Mucosa of gallbladder (tissue), 1 donor: ENCODE data around the gene HTT. TPM values are rescaled to one million over a fixed set of nuclear protein-coding genes. Genes with fewer than 3 reads are reported as not detected.
A peak's percentile ranks its signal among the peaks of the same experiment; 100 is the strongest.

ENCODE experiments used
- DNase-seq: peaks from one replicate; pipeline ENCODE4 v3.0.0-alpha.2; 2020; ENCODE audit warnings: low spot score
- total RNA-seq: library from RNA; stranded (reverse); gene quantifications from one replicate; pipeline ENCODE4 v1.2.1, GENCODE V29; 2021
- donor health status: DM: no; HTN: no; CAD: no.

Gene HTT
- total RNA-seq, 1 donor from 2014 or later: 51.6 TPM

GRCh38 chr4:3234171-3235029 is 159.9 kb downstream of the HTT start:
- DNase-seq: no peak

GRCh38 chr4:3235030-3235345 is 160.5 kb downstream of the HTT start:
- DNase-seq: no peak

DNA sequence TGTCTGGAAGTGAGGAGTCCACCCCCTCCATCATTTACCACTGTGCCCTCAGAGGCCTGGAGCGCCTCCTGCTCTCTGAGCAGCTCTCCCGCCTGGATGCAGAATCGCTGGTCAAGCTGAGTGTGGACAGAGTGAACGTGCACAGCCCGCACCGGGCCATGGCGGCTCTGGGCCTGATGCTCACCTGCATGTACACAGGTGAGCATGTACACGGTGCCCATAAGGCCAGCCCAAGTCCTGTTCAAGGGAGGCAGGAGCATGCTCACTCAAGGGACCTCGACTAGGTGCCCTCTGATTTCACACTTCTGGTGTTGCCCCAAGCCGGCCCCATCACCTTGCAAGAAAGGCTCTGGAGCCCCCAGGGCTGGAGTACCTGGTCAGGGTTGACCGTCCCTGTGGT is 161.1 kb downstream of the HTT start:
- DNase-seq: no peak

- no peak for DNase-seq
These were observed 161.9 kb downstream of the HTT start for GRCh38 chr4:3236326-3236878.

GRCh38 chr4:3237266-3237665 is 162.8 kb downstream of the HTT start:
- DNase-seq: no peak

- no peak for DNase-seq
These were observed 163.5 kb downstream of the HTT start for GRCh38 chr4:3237712-3238560.

DNA sequence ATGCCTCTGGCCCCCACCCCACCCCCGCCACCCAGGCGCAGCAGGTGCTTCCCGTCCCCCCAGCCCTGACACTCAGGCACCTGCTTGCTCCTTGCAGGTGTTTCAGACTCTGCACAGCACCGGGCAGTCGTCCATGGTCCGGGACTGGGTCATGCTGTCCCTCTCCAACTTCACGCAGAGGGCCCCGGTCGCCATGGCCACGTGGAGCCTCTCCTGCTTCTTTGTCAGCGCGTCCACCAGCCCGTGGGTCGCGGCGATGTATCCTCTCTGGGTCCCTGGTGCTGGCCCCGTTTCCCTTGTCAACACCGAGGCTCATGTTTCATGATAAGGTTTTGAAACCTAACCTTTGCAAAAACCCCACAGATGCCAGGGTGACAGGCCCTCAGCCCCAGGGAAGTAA is 164.2 kb downstream of the HTT start:
- no peak for DNase-seq

GRCh38 chr4:3239303-3239702 is 164.8 kb downstream of the HTT start:
- DNase-seq: no peak

- no peak for DNase-seq
These were observed 165.8 kb downstream of the HTT start for GRCh38 chr4:3239998-3240920.

GRCh38 chr4:3240936-3241522 is 166.5 kb downstream of the HTT start:
- no peak for DNase-seq

GRCh38 chr4:3241898-3242524 is 167.5 kb downstream of the HTT start:
- peak; percentile 28 for DNase-seq

DNA sequence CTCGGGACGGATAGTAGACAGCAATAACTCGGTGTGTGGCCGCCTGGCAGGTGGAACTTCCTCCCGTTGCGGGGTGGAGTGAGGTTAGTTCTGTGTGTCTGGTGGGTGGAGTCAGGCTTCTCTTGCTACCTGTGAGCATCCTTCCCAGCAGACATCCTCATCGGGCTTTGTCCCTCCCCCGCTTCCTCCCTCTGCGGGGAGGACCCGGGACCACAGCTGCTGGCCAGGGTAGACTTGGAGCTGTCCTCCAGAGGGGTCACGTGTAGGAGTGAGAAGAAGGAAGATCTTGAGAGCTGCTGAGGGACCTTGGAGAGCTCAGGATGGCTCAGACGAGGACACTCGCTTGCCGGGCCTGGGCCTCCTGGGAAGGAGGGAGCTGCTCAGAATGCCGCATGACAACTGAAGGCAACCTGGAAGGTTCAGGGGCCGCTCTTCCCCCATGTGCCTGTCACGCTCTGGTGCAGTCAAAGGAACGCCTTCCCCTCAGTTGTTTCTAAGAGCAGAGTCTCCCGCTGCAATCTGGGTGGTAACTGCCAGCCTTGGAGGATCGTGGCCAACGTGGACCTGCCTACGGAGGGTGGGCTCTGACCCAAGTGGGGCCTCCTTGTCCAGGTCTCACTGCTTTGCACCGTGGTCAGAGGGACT is 168.8 kb downstream of the HTT start:
- no peak for DNase-seq

GRCh38 chr4:3244002-3244401 is 169.5 kb downstream of the HTT start:
- DNase-seq: no peak

GRCh38 chr4:3244747-3245146 is 170.3 kb downstream of the HTT start:
- no peak for DNase-seq

- DNase-seq: no peak
These were observed 171.2 kb downstream of the HTT start for GRCh38 chr4:3245676-3246075.

DNA sequence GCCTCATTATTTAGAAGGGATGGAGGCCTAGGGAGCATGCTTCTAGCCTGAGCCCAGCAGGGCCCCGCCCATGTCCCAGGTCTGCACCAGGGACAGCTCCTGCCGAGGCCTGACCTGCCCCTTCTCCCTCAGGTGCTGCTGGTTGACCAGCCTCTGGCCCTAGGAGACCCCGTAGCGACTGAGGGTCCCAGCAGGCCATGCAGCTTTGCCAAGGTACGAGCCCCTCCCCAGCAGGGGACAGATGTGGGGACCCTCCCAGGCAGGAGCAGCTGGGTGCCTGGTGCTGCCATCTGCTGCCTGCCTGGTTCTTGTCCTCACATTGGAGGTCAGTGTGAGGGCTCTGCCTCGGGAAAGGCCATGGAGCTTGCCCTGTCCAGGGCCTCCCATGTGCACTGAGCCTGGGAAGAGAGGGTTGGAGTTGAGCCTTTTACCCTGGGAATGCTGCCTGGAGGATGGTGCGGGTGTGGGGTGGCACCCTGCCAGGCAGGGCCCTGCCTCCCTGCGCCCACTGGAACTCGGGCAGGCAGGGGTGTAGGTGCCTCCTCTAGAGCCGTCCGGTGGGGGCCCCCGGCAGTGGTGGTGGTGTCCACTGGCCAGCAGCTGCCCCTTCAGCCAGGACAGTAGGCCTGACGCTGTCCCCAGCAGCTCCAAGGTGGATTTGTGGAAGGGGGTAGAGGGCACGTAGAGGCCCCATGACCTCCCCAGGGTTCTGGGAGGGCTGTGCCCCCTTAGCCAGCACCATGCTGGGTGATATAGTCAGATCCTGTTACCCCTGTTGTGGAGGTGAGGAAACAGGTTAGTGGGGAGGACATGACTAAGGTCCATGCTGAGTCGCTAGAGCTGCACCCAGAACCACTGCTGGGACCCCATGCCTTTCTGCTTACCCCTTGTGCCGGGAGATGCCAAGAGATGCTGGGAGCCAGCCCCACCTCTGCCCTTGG is 172.2 kb downstream of the HTT start:
- no peak for DNase-seq

DNA sequence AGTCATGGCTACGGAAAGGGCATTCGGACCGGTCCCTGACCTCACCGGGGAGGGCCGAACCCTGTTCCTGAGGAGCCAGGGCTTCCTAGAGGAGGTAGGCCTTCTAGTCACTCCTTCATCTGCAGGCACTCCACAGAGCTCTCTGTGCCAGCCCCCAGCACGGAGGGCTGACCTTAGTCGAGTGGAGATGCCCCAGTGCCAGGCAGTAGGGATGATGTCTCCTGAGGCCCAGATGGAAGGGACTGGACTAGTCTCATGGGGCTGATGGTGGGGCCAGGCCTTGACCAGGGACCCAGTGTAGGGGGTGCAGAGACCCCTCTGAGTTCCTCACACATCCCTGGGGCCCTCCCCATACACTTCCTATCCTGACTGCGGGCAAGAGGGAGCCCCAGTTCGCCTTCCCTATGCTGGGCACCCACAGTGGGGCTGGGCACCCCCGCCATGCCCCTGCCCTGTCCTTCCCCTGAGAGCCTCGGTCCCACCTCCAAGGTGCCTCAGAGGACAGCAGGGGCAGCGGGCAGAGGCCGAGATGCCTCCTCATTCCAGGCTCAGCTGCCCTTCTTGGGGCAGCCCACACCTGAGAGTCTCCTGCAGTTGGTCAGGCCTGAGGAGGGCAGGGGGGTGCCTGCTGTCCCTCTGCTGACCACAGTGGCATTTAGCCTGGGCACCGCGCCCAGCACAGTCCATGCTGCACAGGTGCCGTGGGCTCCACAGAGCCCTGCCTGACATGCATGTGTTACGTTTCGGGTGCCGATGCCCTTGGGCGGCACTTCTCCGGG is 173.1 kb downstream of the HTT start:
- DNase-seq: no peak

GRCh38 chr4:3248178-3248480 is 173.6 kb downstream of the HTT start:
- DNase-seq: no peak
